T-cell (primary cell): ENCODE results near the gene PCDHGA8. TPM values are rescaled to one million over a fixed set of nuclear protein-coding genes. Genes with fewer than 3 reads are reported as not detected.
"Not testable (repeated sequence)": the region's sequence is repeated elsewhere in the genome, so short reads cannot be mapped to it uniquely, and the experiment has no call there.

ENCODE experiments used
- ATAC-seq, 4 experiments: fragments of 200-7000 bp in 3 of 4; fragments of 150-1000 bp in 1 of 4; cut with Tn5 transposase; replicated peaks in 1 of 4; 1 replicate in 3 of 4; 2 replicates in 1 of 4; pipeline ENCODE4 v1.10.0; 2021; ENCODE audit warnings: moderate library complexity in 3 of 4, mild to moderate bottlenecking in 2 of 4, moderate number of reproducible peaks in 1 of 4
- CTCF ChIA-PET, 2 donors: fragments of 300-600 bp; sonication (Branson Sonifier 250); formaldehyde crosslinking; loops; one replicate each; lab custom pipeline; 2022; ENCODE audit warnings: antibody characterized with exemption in 2 of 2; lab: Charles Lee
- POLR2A ChIA-PET, 2 donors: fragments of 300-600 bp; sonication (Branson Sonifier 250); formaldehyde crosslinking; loops; one replicate each; lab custom pipeline; 2022; ENCODE audit warnings: antibody characterized with exemption in 2 of 2; lab: Charles Lee
- DNase-seq, 35 experiments: peaks; one replicate each; pipeline versions ENCODE4 v3.0.0 to v3.0.0-alpha.2; 2013 to 2023
- H3K27ac ChIP-seq: one replicate; pipeline ENCODE4 v1.5.1; 2013; ENCODE audit warnings: low read length
- H3K27me3 ChIP-seq, 2 experiments: replicated peaks in 1 of 2; 1 replicate in 1 of 2; 2 replicates in 1 of 2; pipeline versions ENCODE4 v1.6.1 to v1.7.0; 2013; ENCODE audit warnings: low read length in 1 of 2, mixed read lengths in 1 of 2; ENCODE audit not compliant: control insufficient read depth in 2 of 2, insufficient read depth in 2 of 2; ENCODE audit errors: extremely low read depth in 1 of 2
- H3K36me3 ChIP-seq, 2 donors: 1 replicate in 1 of 2; 2 replicates in 1 of 2; pipeline versions ENCODE4 v1.6.1 to v1.7.0; 2013; ENCODE audit warnings: low read length in 1 of 2; ENCODE audit not compliant: control insufficient read depth in 2 of 2, insufficient read depth in 1 of 2; ENCODE audit errors: extremely low read depth in 1 of 2
- H3K4me1 ChIP-seq, 2 experiments: 1 replicate in 1 of 2; 2 replicates in 1 of 2; pipeline versions ENCODE4 v1.6.1 to v1.7.0; 2013; ENCODE audit warnings: low read length in 2 of 2, mixed read lengths in 1 of 2; ENCODE audit not compliant: insufficient read depth in 2 of 2, control insufficient read depth in 1 of 2; ENCODE audit errors: extremely low read depth in 1 of 2
- H3K4me3 ChIP-seq, 2 donors: 1 replicate in 1 of 2; 2 replicates in 1 of 2; pipeline versions ENCODE4 v1.5.1 to v1.7.0; 2013; ENCODE audit warnings: mild to moderate bottlenecking in 2 of 2, low read length in 1 of 2, moderate library complexity in 1 of 2; ENCODE audit not compliant: control insufficient read depth in 1 of 2; ENCODE audit errors: extremely low read depth in 1 of 2
- H3K9me3 ChIP-seq: 2 replicates; pipeline ENCODE4 v1.7.0; 2013
- H3K27ac Mint-ChIP-seq, 2 donors: one replicate each; pipeline ENCODE4 v1.8.0; 2020 to 2021; ENCODE audit warnings: mild to moderate bottlenecking in 2 of 2, mixed read lengths in 2 of 2
- H3K27me3 Mint-ChIP-seq, 2 donors: one replicate each; pipeline ENCODE4 v1.8.0; 2021 to 2022; ENCODE audit warnings: mixed read lengths in 2 of 2
- H3K36me3 Mint-ChIP-seq: one replicate; pipeline ENCODE4 v1.8.0; 2021; ENCODE audit warnings: mixed read lengths
- H3K4me1 Mint-ChIP-seq, 3 donors: one replicate each; pipeline ENCODE4 v1.8.0; 2020 to 2022; ENCODE audit warnings: mixed read lengths in 3 of 3, mild to moderate bottlenecking in 1 of 3
- H3K4me3 Mint-ChIP-seq, 3 donors: one replicate each; pipeline ENCODE4 v1.8.0; 2020 to 2022; ENCODE audit warnings: mild to moderate bottlenecking in 3 of 3, mixed read lengths in 3 of 3, moderate library complexity in 3 of 3
- H3K9me3 Mint-ChIP-seq, 3 donors: one replicate each; pipeline ENCODE4 v1.8.0; 2020 to 2022; ENCODE audit warnings: mixed read lengths in 3 of 3
- WGBS: methylation state at CpG from one replicate; pipeline ENCODE4 v1.1.5; 2013; ENCODE audit warnings: missing lambda C conversion rate; ENCODE audit not compliant: insufficient coverage; 5-methylcytosine and 5-hydroxymethylcytosine counted together
- total RNA-seq, 35 experiments: library from RNA in 6 of 35; stranded (reverse) in 6 of 35; fragments of 120-200 nt in 1 of 35; gene quantifications; one replicate each; pipeline versions ENCODE4 v1.2.1 to v1.2.4 and lab custom pipeline; 2013 to 2026

PCDHGA8 gene
- total RNA-seq, 5 donors from 2014 or later (not counting 1 experiment from before 2014, with no cell fraction given), result 0.05 to 0.13 (median 0.09) TPM; not detected in 2

- Mint-ChIP-seq H3K27me3 (peaks cover 64 to 85% of the 10 kb centered on the region in 2 donors), H3K36me3 (peaks cover 16% of the 10 kb centered on the region), H3K4me1 (peaks cover 18 to 22% (median 20%) of the 10 kb centered on the region in 3 donors), H3K27ac (no peak overlapping the region), H3K4me3 (no peak overlapping the region), H3K9me3 (peaks cover 17 to 29% (median 23%) of the 10 kb centered on the region in 3 donors)
- H3K4me3 ChIP-seq, result peak overlapping the region in 1 of 2 donors; percentile 21
- DNase-seq (no peak), ATAC-seq (no peak)
- 46% methylated on average over 63 of the region's 64 CpGs for WGBS
- no peaks in the 10 kb centered on the region for H3K36me3 ChIP-seq
- H3K27ac ChIP-seq, result no peak overlapping the region
- CTCF ChIA-PET, result interaction anchor here (0.7 to 1.0 kb wide), 4 partner anchors 89 to 1114 kb away, joined by 3 to 5 read pairs (median 3); partner anchors contain the start of gene TAF7 (in 1 of the 2)
- POLR2A ChIA-PET, result no interaction called here
- peaks cover 0 to 11% of the 10 kb centered on the region in 2 experiments for H3K4me1 ChIP-seq
- peaks cover 22 to 68% of the 10 kb centered on the region in 2 experiments for H3K27me3 ChIP-seq
- peaks cover 4% of the 10 kb centered on the region for H3K9me3 ChIP-seq
Measured at GRCh38 chr5:141409598-141410306, 17.3 kb downstream of the PCDHGA8 start.

- ChIA-PET CTCF (interaction anchor here in 1 of 2 donors (1.0 kb wide), 1 partner anchor 152 kb away, joined by 4 read pairs; no protein-coding TSS in a partner anchor), POLR2A (no interaction called here)
- H3K36me3 Mint-ChIP-seq, result peaks cover 16% of the 10 kb centered on the region
Measured at GRCh38 chr5:141411575-141411974, 19.1 kb downstream of the PCDHGA8 start.

GRCh38 chr5:141412854-141413539 is 20.6 kb downstream of the PCDHGA8 start, which contains the start of gene PCDHGA10:
PCDHGA10 (plus strand) TSS chr5:141412987; CDS start chr5:141413176, 189 bp downstream.
- POLR2A ChIA-PET, result interaction anchor here in 1 of 2 donors (1.3 kb wide), 1 partner anchor 151 kb away, joined by 5 read pairs; no protein-coding TSS in a partner anchor
- Histone ChIP-seq H3K27me3 (peaks cover 15 to 63% of the 10 kb centered on the region in 2 experiments), H3K4me1 (peaks cover 0 to 18% of the 10 kb centered on the region in 2 experiments), H3K36me3 (no peaks in the 10 kb centered on the region), H3K4me3 (peak within 1 kb of the TSS; percentile 41 to 68), H3K27ac (no peak within 1 kb of the TSS), H3K9me3 (no peaks in the 10 kb centered on the region)
- DNase-seq (peak in 32 of 35 experiments; percentile 15 to 69 (median 46)), ATAC-seq (peak; percentile 78 to 84 (median 82))
- H3K9me3 Mint-ChIP-seq, result peaks cover 20 to 23% (median 21%) of the 10 kb centered on the region in 3 donors
- peak within 1 kb of the TSS; percentile 34 for H3K27ac Mint-ChIP-seq
- 16% methylated on average over 23 of the region's 31 CpGs for WGBS
- H3K4me1 Mint-ChIP-seq, result peaks cover 22 to 35% (median 23%) of the 10 kb centered on the region in 3 donors
- peaks cover 18% of the 10 kb centered on the region for H3K36me3 Mint-ChIP-seq
- peaks cover 57 to 80% of the 10 kb centered on the region in 2 donors for H3K27me3 Mint-ChIP-seq
- peak within 1 kb of the TSS; percentile 77 to 85 (median 78) for H3K4me3 Mint-ChIP-seq
- CTCF ChIA-PET, result interaction anchor here (0.6 to 2.1 kb wide), 22 partner anchors 9 to 192 kb away, joined by 3 to 29 read pairs (median 5); partner anchors contain the start of genes PCDHGA11 (in 1 of the 2), PCDHGA12 (in 1 of the 2), PCDHGB3 (in 1 of the 2) and PCDHGB5 (in 1 of the 2)

More at GRCh38 chr5:141411575-141411974, 19.1 kb downstream of the PCDHGA8 start:
- Mint-ChIP-seq H3K4me3 (no peak overlapping the region), H3K27me3 (peaks cover 60 to 80% of the 10 kb centered on the region in 2 donors), H3K4me1 (peaks cover 21 to 28% (median 24%) of the 10 kb centered on the region in 3 donors), H3K27ac (no peak overlapping the region), H3K9me3 (peaks cover 17 to 24% (median 19%) of the 10 kb centered on the region in 3 donors)
- WGBS, result 63% methylated on average over 2 of the region's 3 CpGs
- ATAC-seq, result no peak
- no peaks in the 10 kb centered on the region for H3K36me3 ChIP-seq
- no peak overlapping the region for H3K4me3 ChIP-seq
- peaks cover 0 to 11% of the 10 kb centered on the region in 2 experiments for H3K4me1 ChIP-seq
- peaks cover 4% of the 10 kb centered on the region for H3K9me3 ChIP-seq
- H3K27ac ChIP-seq, result no peak overlapping the region
- peaks cover 20 to 60% of the 10 kb centered on the region in 2 experiments for H3K27me3 ChIP-seq
- DNase-seq, result no peak

- WGBS, result 25% methylated on average over 21 of the region's 25 CpGs
- Histone ChIP-seq H3K27ac (no peak overlapping the region), H3K4me1 (peaks cover 0 to 18% of the 10 kb centered on the region in 2 experiments), H3K36me3 (no peaks in the 10 kb centered on the region), H3K9me3 (no peaks in the 10 kb centered on the region), H3K27me3 (peaks cover 21 to 62% of the 10 kb centered on the region in 2 experiments), H3K4me3 (peak overlapping the region; percentile 41 to 68)
- DNase-seq, result no peak
- Mint-ChIP-seq H3K27ac (peak overlapping the region in 1 of 2 donors; percentile 34), H3K4me3 (peak overlapping the region; percentile 77 to 85 (median 78)), H3K36me3 (peaks cover 21% of the 10 kb centered on the region), H3K27me3 (peaks cover 60 to 80% of the 10 kb centered on the region in 2 donors), H3K4me1 (peaks cover 20 to 36% (median 23%) of the 10 kb centered on the region in 3 donors), H3K9me3 (peaks cover 20 to 25% (median 25%) of the 10 kb centered on the region in 3 donors)
- ChIA-PET CTCF (interaction anchor here (0.6 to 2.1 kb wide), 18 partner anchors 8 to 824 kb away, joined by 3 to 29 read pairs (median 5); partner anchors contain the start of genes PCDHGA11 (in 1 of the 2), PCDHGA12 (in 1 of the 2) and PCDHGB5 (in 1 of the 2)), POLR2A (interaction anchor here in 1 of 2 donors (1.3 kb wide), 1 partner anchor 150 kb away, joined by 5 read pairs; no protein-coding TSS in a partner anchor)
- peak in 1 of 4 experiments; percentile 21 for ATAC-seq
Measured at GRCh38 chr5:141413540-141414069, 21.2 kb downstream of the PCDHGA8 start.

GRCh38 chr5:141414548-141415274 is 22.3 kb downstream of the PCDHGA8 start:
- H3K4me3 ChIP-seq, H3K27ac Mint-ChIP-seq, POLR2A ChIA-PET, H3K27ac ChIP-seq, ATAC-seq, H3K36me3 ChIP-seq, DNase-seq, H3K9me3 ChIP-seq: not testable (repeated sequence)
- peaks cover 20% of the 10 kb centered on the region for H3K36me3 Mint-ChIP-seq
- CTCF ChIA-PET, result interaction anchor here (0.6 kb wide), 3 partner anchors 93 to 825 kb away, joined by 3 to 4 read pairs (median 3); no protein-coding TSS in a partner anchor
- H3K4me1 ChIP-seq, result peaks cover 0 to 18% of the 10 kb centered on the region in 2 experiments
- H3K4me1 Mint-ChIP-seq, result peaks cover 20 to 36% (median 23%) of the 10 kb centered on the region in 3 donors
- WGBS, result 38% methylated on average over 41 of the region's 46 CpGs
- H3K27me3 Mint-ChIP-seq, result peaks cover 55 to 77% of the 10 kb centered on the region in 2 donors
- H3K9me3 Mint-ChIP-seq, result peaks cover 14 to 23% (median 22%) of the 10 kb centered on the region in 3 donors
- H3K27me3 ChIP-seq, result peaks cover 27 to 64% of the 10 kb centered on the region in 2 experiments
- H3K4me3 Mint-ChIP-seq, result peak overlapping the region in 1 of 3 donors; percentile 78
